GM19397 (cell line): ENCODE data around the gene PSMB5.
A peak's percentile ranks its signal among the peaks of the same experiment; 100 is the strongest.

Experiments
- ATAC-seq: cut with Tn5 transposase; IDR thresholded peaks from one replicate; pipeline ENCODE4 v1.9.1; 2021; ENCODE audit warnings: mild to moderate bottlenecking, moderate library complexity; ENCODE audit not compliant: unreplicated experiment

The PSMB5 gene

DNA sequence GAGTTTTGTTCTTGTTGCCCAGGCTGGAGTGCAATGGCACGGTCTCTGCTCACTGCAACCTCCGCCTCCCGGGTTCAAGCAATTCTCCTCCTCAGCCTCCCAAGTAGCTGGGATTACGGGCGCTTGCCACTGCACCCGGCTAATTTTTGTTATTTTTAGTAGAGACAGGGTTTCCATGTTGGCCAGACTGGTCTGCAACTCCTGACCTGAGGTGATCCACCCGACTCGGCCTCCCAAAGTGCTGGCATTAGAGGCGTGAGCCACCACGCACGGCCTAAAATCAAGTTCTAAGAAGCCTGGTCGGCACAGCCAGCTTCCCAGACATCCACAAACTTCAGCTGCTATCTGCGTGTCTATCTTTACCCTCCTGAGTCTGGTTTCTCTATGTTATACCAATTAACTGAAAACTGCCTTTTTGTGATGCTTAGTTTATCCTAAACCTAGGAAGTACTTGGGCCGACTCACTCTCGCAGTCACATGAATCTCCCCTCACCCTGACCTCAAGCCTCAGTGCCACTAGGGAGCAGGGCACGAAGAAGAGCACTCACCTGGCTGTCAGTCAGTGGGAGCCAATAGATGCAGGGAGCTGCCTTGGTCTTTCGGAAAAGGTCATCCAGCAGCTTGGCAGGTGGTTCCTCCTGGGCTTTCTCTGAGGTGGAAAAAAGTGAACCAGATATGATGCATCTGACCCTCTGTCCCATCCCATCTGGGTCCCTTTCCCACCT, 26.0 kb upstream of the PSMB5 start:
- no peak for ATAC-seq

DNA sequence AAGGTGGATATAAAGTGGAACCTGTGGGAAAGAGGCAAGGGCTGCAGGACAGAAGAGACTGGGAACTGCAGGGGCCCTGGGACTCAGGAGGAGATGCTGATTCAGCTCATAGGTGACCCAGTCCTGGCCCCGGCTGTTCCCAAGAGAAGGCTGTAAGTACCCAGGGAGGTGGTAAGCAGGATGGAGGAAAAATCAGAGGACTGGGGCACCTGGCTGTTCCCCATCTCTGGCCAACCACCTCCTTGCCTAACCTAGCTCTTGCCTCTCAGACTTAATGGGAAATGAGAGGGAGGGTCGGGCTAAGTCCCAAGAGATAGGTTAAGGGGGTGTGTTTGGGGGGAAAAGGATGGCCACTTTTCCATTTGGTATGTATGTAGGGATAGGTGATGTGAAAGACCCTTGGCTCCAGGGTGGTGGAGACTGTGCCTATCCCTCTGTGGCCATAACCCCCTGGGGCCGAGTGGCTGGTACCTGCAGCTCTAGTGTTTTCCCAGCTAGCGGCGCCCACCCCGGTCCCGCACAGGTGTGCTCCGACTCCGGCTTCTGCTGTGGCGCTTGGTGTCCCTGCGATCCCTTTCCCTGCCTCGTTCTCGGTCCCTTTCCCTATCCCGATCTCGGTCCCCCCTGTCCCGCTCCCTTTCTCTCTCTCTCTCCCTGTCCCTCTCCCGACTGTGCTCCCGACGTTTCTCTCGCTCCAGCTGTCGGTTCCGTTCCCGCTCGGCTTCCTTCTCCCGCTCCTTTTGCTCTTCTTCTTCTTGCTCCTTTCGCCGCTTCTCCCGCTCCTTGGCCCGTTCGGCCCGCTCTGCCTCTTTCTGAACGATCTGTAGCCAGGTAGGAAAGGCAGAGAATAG, 24.2 kb upstream of the PSMB5 start:
- no peak for ATAC-seq

DNA sequence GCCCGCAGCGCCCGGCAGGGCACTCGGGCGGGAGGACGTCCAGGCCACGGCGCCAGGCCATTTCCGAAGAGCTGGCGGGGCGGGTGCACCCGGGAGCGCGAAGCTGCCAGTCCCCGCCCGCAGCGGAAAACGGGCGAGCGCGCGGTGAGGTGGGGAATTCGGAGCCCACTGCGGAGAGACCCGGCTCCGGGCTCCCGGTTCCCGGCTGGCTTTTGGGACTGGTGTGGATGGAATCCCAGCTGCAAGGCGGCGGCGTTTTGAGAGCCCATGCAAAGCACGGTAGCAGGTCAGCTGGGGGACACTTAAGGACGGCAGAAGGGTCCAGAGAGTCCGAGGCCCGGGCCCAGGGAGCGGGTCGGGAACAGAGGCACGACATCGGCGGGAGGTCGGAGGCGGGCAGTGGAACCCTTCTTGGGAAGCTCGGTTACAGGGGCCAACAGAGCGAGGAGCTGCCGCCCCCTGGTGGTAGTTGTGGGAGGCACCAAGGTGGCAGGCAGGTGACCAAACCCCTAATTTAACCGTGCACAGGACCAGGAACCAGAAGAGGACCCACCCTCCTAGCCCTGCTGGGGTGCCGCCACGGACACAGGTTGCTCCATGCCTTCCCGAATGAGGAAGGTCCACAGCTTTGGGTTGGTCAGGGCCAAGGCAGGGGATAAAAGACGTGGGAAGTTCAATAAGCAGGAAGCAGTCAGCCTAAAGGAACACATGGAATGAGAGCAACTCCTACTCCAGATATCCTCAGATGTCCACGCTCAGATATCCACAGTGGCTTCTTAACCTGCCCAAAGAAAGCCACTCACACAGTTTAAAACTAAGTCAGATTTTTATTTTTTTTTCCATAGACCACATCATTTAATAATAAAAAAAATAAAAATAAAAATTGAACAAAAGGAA, 23.3 kb upstream of the PSMB5 start:
- ATAC-seq, result peak; percentile 56

DNA sequence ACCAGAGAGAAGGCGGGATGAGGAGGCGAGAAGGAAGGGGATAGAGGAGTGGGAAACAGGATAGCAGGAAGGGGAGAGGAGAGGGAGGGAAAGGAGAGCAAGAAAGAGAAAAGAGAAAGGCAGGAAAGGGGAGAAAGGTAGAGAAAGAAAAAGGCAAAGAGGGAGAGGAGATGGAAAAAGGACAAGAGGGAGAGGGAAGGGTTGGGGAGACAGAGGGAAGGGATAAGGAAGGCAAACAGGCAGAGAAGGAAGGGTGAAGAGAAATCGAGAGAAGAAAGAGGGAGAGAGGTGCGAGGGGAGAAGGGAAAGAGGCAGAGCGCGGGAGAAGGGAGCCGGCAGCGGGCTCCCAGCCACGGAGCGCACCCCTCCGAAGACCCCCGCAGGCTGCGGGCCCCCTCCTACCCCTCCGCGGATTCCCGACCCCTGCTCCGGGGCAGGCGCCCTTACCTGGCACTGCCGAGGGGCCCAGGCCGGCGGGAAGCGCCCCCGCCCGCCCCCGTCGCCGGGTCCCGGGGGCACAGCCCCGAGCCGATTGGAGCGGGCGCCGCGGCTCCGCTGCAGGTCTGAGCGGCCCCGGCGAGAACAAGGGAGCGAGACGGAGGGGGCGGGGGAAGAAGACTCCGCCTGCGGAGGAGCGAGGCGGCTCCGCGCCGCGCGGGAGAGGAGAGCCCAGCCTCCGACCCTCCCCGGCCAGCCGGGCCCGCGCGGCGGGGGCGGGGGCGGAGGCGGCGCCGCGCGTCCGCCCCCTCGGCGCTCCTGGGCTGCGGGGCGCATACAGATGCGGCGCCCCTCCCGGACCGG, 22.5 kb upstream of the PSMB5 start, which contains the start of gene CDH24:
CDH24 (minus strand) TSS at position 565 of the 801 bp plus-strand sequence. CDS start 1,787 bp downstream, outside the sequence.
- no peak for ATAC-seq

DNA sequence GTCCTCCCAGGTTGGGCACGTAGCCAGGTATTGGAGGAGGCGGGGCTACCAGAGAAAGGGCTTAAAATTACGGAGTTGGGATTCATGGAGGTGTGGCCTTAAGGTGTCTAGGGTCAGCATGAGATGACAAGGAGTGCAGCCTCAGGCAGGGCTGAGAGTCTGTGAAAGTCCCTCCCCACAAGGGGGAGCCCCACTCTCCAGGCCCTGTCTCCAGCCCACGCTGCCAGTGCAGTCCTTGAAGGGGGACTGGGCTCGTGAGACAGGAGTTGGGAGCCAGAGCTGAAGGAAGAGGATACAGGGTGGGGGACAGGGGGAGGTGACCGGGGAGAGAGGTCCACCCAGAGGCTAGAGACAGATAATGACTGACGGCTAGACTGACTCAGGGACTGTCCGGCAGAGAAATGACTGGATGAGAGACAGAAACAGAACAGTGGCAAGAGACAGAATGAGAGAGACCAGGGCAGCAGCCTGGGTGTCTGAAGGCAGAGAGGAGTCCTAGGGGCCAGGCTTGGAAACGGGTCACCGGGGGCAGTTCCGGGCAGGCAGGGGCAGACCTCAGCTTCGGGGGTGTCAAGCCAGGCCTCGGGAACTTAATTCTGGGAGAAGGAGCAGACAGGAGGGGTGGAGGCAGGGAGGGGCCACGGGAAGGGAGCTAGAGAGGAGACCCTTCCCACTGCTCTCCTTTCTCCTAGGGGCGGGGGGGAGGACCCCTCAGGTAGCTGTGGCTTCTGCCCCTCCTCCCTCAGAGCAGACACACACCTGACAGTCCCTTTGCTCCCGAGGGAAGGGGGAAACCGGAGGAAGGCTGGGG, 21.6 kb upstream of the PSMB5 start:
- peak; percentile 43 for ATAC-seq

DNA sequence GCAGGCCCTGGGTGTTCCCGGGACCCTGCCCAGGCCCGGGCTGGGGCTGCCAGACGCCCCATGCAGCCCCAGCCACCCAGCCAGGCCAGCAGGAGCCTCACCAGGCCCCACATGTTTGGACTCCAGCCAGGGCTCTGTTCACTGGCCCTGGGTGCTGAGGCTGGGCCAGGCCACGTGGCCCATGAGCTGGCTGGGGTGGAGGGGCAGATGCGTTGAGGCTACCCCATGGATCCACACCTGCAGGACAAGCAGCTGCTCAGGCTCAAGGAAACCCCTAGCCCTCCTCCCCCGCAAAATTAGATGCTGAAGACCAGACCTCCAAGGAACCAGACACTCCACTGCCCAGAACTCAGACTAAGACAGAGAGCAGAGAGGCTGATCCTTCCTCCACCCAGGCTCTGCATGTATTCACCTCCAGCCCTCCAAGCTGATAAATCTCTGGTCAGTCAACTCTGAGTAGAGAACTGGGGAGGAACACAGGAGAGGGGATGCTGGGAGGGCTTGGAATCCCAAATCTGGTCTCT, 21.0 kb upstream of the PSMB5 start:
- no peak for ATAC-seq

DNA sequence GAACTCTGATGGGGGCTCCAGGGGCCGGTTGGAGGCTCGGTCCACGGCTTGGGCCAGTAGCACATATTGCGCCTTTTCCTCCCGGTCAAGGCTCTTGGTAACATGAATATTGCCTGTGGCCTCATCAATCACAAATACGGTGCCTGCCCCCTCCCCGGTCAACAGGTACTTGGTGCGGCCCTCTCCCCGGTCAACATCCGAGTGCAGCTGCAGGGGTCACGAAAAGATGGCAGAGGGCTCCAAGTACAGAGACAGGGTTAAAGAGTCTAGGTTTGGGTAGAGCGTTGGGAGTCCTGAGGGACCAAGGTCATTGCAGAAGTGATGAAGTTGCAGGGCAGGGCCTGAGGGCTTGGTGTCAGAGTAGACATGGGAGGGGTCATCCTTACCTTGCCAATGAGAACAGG, 20.4 kb upstream of the PSMB5 start:
- no peak for ATAC-seq

DNA sequence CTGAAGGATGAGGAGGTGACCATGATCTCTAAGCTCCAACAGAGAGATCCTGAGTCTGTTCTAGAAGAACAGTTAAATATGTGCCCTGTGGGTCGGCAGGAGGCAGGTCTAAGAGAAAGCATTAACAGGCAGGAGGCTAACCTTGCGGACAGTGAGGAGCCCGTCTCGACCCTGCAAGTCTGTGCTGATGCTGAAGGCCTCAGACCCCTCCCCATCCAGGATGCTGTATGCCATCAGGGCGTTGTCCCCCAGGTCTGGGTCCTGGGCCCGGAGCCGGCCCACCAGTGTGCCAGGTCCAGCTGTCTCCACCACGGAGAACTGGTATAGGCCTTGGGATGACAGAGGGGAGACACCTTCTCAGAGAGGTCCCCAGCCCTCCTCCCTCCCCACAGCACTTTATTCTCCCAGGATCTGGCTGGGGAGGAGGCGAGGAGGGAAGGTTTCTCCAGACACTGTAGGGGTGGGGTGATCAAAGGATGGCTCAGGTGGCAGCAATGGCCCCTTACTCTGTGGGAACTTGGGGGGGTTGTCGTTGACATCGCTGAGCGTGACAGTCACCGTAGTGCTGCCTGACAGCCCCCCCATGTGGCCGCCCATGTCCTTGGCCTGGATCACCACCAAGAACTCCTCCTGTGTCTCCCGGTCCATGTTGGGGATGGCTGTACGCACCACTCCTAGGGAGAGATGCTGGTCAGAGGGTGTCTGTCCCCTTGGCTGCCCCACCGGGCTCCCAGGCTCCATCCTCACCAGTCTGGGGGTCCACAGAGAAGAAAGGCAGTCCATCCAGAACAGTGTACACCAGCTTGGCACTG, 19.5 kb upstream of the PSMB5 start:
- ATAC-seq, result no peak

DNA sequence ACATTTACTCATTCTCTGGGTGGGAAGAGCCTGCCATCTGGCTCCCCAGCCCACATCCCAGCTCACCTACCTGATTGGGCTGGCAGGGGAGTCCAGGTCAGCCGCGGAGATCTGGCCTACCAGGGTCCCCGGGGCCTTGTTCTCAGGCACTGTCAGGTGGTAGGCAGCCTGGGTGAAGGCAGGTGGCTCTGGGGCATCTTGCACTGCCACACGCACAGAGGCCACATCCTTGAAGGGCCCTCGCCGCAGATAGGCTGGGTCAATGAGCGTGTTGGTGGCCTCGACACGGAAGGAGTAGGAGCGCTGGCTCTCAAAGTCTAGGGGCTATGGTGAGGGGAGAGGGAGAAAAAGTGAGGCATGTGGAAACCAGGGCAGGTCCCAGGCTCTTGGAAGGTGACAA, 18.7 kb upstream of the PSMB5 start:
- ATAC-seq, result no peak

DNA sequence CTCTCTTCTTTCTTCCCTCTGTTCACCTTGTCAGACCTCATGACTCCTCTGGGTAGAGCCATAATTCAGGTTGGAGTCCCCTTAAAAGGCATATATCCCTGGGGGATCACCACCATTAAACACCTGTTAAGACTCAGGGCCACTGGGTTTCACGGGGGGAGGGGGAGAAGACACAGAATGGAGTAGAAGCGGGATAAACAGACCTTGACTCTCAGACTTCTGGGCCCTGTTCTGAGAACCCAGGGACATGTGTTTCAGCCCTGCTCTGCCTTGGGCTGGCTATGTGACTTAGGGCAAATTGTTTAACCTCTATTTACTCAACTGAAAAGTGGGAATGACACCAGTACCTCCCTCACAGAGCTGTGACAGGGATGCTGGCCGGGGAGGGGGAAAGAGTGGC, 18.0 kb upstream of the PSMB5 start:
- no peak for ATAC-seq

DNA sequence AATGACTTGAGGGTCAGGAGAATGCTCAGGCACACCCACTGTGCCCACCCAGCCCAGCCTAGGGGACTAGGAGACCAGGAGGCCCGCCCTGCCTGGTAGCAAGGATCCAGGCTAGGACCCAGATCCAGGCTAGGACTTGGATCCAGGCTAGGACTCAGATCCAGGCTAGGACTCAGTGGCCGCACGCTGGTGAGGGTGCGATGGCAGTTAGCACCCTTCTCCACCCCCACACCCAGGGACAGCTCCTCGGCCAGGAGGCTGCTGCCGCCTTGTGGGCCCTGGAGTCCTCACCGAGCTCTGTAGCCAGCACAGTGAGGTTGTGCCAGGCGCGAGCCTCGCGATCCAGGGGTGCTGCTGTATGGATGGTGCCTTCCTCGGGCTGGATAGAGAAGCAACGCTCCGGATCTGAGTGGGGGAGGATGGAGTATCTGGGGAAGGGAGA, 17.5 kb upstream of the PSMB5 start:
- ATAC-seq, result no peak

DNA sequence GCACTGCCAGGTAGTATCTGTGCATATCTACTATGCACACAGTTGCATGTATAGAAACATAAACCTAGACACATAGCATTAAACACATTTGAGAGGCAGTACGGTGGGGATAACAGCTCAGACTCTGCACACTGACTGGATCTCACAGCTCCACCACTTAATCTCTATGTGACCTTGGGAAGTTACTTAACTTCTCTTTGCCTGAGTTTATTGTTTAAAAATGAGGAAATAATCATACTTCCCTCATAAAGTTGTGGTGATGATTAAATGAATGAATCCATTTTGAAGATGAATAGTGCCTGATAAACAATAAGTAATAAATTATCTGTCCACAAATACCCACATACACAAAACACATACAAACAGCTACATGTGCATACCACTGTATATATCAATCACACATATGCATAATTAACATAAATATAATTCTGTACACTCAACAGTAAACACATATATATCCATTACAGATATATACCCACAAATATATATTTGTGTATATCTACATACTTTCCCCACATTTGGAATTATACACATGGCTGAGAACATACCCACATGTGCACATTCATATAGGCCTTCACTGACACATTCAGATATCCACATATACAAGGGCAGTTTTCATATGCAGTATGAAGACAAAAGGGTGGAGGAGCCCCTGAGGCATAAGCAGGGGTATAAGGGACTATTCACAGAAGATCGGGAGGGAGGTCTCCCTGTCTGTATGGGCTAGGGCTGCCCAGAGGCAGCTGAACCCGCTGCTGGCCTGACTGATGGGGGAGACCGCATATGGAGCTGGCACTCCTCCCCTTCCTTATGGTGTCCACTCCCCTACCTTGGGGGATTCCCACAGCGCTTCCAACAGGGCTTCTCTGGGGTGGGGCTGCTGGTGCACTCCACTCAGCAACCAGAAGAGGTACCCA, 16.7 kb upstream of the PSMB5 start:
- no peak for ATAC-seq

DNA sequence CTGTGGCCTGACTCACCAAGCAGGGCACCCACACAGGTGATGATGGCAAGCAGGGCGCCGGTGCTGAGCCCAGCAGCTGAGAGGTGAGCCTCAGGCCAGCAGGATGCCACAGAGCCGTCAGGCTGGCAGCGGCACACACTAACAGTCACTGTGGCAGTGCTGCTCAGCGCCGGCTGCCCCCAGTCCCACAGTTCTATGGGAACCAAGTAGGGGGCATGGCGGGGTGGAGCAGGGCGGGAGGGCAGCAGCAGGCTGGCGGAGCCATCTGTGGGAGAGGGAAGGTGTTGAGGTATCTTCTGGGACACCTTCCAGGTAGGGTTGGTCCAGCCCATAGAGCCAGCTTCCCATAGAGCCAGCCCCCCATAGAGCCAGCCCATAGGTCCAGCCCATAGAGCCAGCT, 14.3 kb upstream of the PSMB5 start:
- no peak for ATAC-seq

DNA sequence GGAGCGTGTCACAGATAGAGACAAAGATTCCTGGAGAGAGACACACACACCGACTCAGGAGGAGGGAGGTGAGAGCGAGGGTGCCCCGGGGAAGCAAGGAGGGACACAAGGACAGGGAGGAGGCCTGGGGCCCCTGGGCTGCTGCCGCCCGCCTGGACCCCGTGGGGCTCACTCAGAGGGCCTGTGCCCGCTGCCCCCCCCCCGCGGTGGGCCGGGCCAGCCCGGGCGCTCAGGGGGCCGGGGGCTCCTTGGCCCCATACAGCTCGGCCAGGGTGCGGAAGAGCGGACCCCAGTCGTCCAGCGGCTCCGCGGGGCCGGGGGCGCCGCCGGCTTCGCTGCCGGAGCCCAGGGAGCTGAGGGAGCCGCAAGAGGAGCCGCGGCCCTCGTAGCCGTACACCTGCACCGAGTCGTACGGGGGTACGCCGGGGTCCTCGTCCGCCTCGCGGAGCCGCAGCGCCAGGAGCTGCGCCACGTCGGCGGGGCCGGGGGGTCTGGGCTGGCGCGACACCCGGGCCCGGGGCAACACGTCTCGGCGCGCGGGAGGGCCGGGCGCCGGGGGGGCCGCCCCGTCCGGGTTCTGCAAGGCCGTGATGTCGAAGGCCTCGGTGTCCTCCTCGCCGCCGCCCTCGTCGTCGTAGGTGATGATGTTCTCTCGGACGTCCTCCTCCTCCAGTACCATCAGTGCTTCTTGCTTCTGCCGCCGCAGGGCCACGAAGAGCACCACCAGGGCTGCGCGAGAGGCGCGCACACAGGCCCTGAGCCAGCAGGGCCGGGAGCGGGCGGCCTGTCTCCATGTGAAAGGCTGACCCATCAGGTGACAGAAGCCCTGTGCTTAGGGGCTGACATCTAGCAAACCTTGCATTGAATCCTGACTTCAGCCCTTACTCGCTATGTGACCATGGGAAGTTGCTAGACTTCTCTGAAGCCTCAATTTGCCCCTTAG, 13.3 kb upstream of the PSMB5 start:
- no peak for ATAC-seq

DNA sequence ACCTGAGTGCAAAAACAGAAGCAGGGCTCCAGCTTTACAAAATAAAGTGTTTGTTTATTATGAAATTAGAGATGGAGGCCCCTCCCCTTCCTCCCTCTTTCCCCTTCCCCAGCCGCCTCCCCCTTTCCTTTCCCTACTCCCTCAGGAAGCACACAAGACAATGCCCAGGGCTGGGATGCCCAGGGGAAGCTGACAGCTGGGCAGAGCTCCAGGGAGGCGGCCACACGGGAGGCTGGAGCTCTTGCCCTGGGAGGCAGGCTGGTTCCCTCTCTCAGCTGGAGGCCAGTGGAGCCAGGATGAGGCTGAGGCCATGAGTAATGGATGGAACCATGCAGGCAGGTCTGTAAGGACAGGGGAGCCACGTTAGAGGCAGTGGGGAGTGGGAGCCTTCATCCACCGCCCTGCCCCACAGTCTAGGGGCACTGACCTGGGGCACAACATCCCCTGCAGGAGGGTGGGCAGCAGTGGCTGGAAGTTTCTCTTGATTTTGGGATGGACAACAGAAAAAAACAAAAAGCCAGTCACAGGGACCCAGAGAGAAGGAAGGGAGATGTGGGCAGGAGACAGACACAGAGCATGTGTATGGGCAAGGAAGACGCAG, 12.4 kb upstream of the PSMB5 start:
- ATAC-seq, result no peak
